Adipose tissue (tissue), 3 donors: ENCODE measurements around the gene AP1S3. TPM values are rescaled to one million over a fixed set of nuclear protein-coding genes. Genes with fewer than 3 reads are reported as not detected.

Experiments used
- H3K27ac ChIP-seq: one replicate; pipeline ENCODE4 v1.5.1; 2013; ENCODE audit warnings: low read depth, low read length
- WGBS, 3 donors: extraction: QIAGEN DNeasy Blood & Tissue Kit; methylation state at CpG; one replicate each; pipeline ENCODE4 v1.1.7; 2013; 5-methylcytosine and 5-hydroxymethylcytosine counted together
- polyA plus RNA-seq, 3 donors: library from polyadenylated mRNA; stranded (reverse); fragments of 200-250 nt; gene quantifications; one replicate each; pipeline ENCODE4 v1.2.3, GENCODE V29; 2013
- donor health status: healthy with polysubstance abuse.
- donor health status: Bipolar disorder and iron deficiency.
- donor health status: healthy.

Gene AP1S3
- polyA plus RNA-seq, 3 donors, result 0.67 to 1.1 (median 0.97) TPM

DNA sequence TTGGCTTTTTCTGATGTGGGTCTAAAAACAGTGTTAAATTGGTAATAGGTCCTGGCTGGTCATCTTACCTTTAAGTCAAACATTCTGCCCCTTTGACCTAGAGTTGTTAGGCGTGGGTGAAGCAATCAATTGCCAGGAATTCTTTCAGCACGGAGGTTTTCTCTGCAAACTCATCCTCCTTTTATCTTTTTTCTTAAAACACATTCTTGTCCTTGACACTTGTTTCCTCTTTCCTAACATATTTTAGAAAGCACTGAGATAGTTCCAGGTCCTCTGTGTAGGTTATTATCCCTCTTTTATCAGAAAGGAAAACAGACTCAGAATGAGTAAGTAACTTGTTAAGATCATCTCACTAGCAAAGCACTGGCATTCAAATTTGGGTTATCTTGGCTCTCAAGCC, 18.6 kb upstream of the AP1S3 start:
- no peak overlapping the region for H3K27ac ChIP-seq
- WGBS, 3 donors, result 29 to 70% (median 40%) methylated on average over 2 of the region's 2 CpGs

GRCh38 chr2:223855426-223855825, 18.0 kb upstream of the AP1S3 start:
- WGBS, 3 donors, result 87 to 92% (median 90%) methylated on average over 5 of the region's 5 CpGs
- H3K27ac ChIP-seq, result no peak overlapping the region

DNA sequence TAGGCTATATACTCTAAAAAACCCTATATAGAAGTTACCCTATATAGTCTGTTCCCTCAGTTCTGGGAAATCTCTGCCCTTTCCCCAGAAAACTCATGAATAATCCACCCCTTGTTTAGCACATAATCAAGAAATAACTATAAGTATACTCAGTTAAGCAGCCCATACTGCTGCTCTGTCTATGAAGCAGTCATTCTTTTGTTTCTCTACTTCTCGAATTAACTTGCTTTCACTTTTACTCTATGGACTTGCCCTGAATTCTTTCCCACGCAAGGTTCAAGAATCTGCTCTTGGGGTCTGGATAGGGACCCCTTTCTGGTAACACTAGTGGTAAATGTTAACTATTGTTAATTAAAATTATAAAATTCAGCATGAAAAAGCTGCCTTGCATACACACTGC, 17.4 kb upstream of the AP1S3 start:
- H3K27ac ChIP-seq, result no peak overlapping the region
- WGBS, 3 donors, result 84 to 91% (median 91%) methylated on average over 2 of the region's 2 CpGs

- 81 to 91% (median 90%) methylated on average over 3 of the region's 3 CpGs for WGBS, 3 donors
- no peak overlapping the region for H3K27ac ChIP-seq
Observed at GRCh38 chr2:223853425-223853837, 16.0 kb upstream of the AP1S3 start.

GRCh38 chr2:223852281-223852795, 15.0 kb upstream of the AP1S3 start:
- WGBS, 3 donors, result 89 to 96% (median 92%) methylated on average over 3 of the region's 3 CpGs
- no peak overlapping the region for H3K27ac ChIP-seq

GRCh38 chr2:223847410-223847809, 10.0 kb upstream of the AP1S3 start:
- WGBS, 3 donors, result 95 to 96% (median 96%) methylated on average over 7 of the region's 7 CpGs
- H3K27ac ChIP-seq, result no peak overlapping the region

GRCh38 chr2:223846515-223846914, 9.1 kb upstream of the AP1S3 start:
- no peak overlapping the region for H3K27ac ChIP-seq
- 66 to 81% (median 73%) methylated on average over 1 of the region's 1 CpG for WGBS, 3 donors

DNA sequence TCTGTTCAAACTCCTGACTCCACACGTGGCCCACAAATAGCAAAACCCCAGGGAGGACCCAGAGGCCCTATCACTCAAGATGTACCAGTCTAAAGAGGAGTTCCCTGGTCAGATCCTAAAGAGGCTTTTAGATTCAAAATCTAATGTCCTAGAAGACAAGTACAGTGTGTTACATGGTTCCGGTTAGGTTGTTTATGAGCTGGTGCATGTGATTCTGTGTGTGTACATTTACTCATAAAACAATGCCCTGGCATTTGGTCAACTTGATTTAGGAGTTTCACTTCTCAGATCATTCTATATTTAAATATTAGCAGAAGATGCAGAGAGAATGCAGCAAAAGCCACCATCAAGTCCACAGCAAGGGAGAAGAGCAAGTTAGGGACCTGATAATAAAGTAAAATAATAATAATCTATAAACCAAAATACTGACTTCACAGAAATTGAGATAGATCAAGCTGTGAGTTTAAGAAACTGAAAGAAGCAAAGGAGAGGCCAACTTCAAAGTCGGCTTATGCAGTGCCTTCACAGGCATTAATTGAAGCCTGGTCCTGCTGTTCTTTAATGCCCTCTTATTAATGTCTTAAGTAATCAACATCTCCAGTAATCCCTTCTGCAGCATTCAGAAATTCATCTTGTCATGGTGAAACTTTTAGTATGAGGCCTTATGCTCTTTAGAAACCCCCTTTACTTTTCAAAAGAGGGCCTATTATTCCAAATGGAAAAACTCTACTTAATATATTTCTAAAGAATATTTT, 4.2 kb upstream of the AP1S3 start:
- WGBS, 3 donors, result 73 to 79% (median 74%) methylated on average over 3 of the region's 3 CpGs
- H3K27ac ChIP-seq, result no peak overlapping the region

- no peak overlapping the region for H3K27ac ChIP-seq
- WGBS, 3 donors, result 60 to 79% (median 70%) methylated on average over 15 of the region's 15 CpGs
Observed at GRCh38 chr2:223835701-223836532, 1.5 kb downstream of the AP1S3 start.

DNA sequence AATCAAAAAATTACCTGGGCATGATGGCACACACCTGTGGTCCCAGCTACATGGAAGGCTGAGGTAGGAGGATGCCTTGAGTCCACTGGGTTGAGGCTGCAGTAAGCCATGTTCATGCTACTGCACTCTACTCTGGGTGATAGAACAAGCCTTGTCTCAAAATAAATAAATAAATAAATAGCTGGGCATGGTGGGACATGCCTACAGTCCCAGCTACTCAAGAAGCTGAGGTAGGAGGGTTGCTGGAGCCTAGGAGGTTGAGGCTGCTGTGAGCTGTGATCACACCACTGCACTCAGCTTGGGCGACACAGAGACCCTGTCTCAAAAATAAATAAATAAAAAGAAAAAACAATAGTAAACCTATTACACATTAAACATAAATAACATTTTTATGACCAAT, 3.0 kb downstream of the AP1S3 start:
- 96 to 100% (median 100%) methylated on average over 1 of the region's 1 CpG for WGBS, 3 donors

GRCh38 chr2:223832241-223832903, 5.0 kb downstream of the AP1S3 start:
- WGBS, 3 donors, result 42 to 51% (median 51%) methylated on average over 8 of the region's 8 CpGs

More for the DNA sequence above, 3.0 kb downstream of the AP1S3 start:
- H3K27ac ChIP-seq, result no peak overlapping the region

DNA sequence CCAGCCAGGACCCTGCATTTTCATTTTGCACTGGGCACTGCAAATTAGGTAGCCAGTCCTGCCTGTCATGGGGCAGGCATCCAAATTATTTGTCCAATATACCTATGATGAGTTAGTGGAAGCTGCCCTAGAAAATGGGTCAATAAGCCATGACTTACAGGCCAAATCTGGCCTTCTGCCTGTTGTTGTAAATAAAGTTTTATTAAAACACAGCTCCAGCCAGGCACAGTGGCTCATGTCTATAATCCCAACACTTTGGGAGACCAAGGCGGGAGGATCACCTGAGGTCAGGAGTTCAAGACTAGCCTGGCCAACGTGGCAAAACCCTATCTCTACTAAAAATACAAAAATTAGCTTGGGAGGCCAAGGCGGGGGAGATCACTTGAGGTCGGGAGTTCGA, 8.3 kb downstream of the AP1S3 start:
- 95 to 96% (median 95%) methylated on average over 5 of the region's 5 CpGs for WGBS, 3 donors
- H3K27ac ChIP-seq, result no peak overlapping the region

More at GRCh38 chr2:223832241-223832903, 5.0 kb downstream of the AP1S3 start:
- H3K27ac ChIP-seq, result no peak overlapping the region

- H3K27ac ChIP-seq, result no peak overlapping the region
- 91 to 94% (median 93%) methylated on average over 6 of the region's 6 CpGs for WGBS, 3 donors
Observed at GRCh38 chr2:223828314-223828713, 9.1 kb downstream of the AP1S3 start.

- 72 to 80% (median 74%) methylated on average over 4 of the region's 4 CpGs for WGBS, 3 donors
- no peak overlapping the region for H3K27ac ChIP-seq
Observed at GRCh38 chr2:223826995-223827394, 10.4 kb downstream of the AP1S3 start.

DNA sequence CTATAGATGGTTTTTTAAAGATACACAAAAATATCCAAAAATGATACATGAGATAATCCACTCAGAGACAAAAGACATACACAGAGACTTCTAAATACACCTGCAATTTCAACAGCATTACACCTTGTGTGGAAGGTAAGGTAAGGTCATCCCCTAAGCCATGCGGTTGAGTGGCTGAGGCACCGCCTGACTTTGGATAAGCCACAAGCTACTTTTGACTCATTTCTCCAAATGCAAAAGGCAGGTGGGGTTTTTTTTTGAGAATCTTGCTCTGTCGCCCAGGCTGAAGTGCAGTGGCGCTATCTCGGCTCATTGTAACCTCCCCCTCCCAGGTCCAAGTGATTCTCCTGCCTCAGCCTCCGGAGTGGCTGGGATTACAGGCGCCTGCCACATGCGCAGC, 13.1 kb downstream of the AP1S3 start:
- 96 to 99% (median 97%) methylated on average over 8 of the region's 8 CpGs for WGBS, 3 donors
- H3K27ac ChIP-seq, result no peak overlapping the region

- no peak overlapping the region for H3K27ac ChIP-seq
Observed at GRCh38 chr2:223822818-223823217, 14.6 kb downstream of the AP1S3 start.

- no peak overlapping the region for H3K27ac ChIP-seq
- WGBS, 3 donors, result 38 to 67% (median 58%) methylated on average over 2 of the region's 2 CpGs
Observed at GRCh38 chr2:223820549-223820948, 16.8 kb downstream of the AP1S3 start.

DNA sequence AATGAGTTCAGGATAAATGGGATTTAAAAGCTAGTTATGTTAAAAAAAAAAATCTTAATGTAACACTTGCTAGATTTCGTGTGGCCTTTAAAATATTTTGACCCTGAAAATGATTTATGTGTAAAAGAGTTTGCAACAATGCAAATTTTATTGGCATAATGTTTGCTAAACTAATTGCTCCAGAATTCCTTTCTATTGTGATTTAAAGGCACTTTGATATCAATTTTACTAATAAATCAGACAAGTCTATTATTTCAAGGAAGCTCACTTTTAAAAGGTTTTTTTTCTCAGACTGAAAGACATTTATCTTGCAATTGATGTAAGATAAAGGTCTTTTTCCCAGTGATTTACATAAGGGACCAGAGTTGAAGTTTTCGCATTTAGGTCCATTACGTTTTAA, 17.5 kb downstream of the AP1S3 start:
- 67 to 92% (median 87%) methylated on average over 3 of the region's 3 CpGs for WGBS, 3 donors
- no peak overlapping the region for H3K27ac ChIP-seq
